Colonic mucosa (tissue), 4 donors: ENCODE data around the gene HINT3. TPM values are rescaled to one million over a fixed set of nuclear protein-coding genes. Genes with fewer than 3 reads are reported as not detected.

Experiments used
- DNase-seq: peaks from one replicate; pipeline ENCODE4 v3.0.0-alpha.2; 2020
- H3K27ac ChIP-seq: fragments of 200-600 bp; one replicate; pipeline ENCODE4 v1.8.0; 2021
- H3K27me3 ChIP-seq: fragments of 200-600 bp; one replicate; pipeline ENCODE4 v1.8.0; 2021
- H3K36me3 ChIP-seq: fragments of 200-600 bp; one replicate; pipeline ENCODE4 v1.8.0; 2021
- H3K4me1 ChIP-seq: fragments of 200-600 bp; one replicate; pipeline ENCODE4 v1.8.0; 2021; ENCODE audit warnings: mild to moderate bottlenecking
- H3K4me3 ChIP-seq: fragments of 200-600 bp; one replicate; pipeline ENCODE4 v1.8.0; 2021
- H3K9ac ChIP-seq, 2 donors: one replicate each; pipeline ENCODE4 v1.7.0; 2013; ENCODE audit warnings: control low read depth in 2 of 2, low read depth in 2 of 2, low read length in 2 of 2
- H3K9me3 ChIP-seq: fragments of 200-600 bp; one replicate; pipeline ENCODE4 v1.8.0; 2021
- CTCF ChIP-seq: fragments of 200-600 bp; IDR thresholded peaks from one replicate; pipeline ENCODE4 v1.8.0; 2022; ENCODE audit warnings: antibody characterized with exemption, mild to moderate bottlenecking
- intact Hi-C: fragments of 100-400 bp; cut with DNase I; formaldehyde crosslinking; loops from one replicate; pipeline ENCODE4 v1.14.1; 2022
- total RNA-seq, 2 donors: library from RNA; stranded (reverse); fragmentation: NEBNext Ultra II Directional in 1 of 2; extraction: Animal tissue kit (Norgen Biotek cat#: 25700) in 1 of 2; gene quantifications; one replicate each; pipeline ENCODE4 v1.2.1, GENCODE V29; 2021
- donor health status: healthy.
- donor health status: DM: no; HTN: no; CAD: no.
- donor health status: DM: no; HTN: no; CAD: no.

Gene HINT3
- total RNA-seq, 2 donors from 2014 or later = 17.1 to 38.5 TPM

DNA sequence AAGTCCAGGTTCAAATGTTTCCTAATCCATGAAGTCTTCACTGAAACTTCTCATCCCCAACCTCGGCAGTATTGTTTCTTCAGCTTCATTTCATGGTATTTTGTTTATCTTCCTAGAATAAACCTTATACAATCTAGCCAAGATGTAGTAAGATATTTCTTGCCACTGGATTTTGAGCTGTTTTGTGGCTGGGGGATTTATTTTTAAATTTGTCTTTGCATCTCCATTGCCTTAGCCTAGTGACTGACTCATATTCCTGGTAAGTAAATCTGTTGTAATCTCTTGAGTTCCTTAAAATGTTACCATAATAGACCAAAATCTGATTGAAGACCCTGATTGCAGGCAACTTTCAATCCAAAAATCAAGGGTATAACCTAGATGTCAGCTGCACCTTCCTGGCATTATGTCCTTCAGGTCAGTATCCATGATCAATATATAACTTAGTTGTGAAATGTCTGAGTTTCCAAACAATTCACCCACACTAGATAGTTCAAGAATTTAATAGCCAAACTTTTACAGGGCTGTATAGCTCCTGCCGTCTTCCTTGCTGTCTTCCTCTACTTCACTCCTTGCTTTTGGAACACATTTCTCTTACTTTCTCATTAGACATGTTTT, 25.1 kb downstream of the HINT3 start:
- TF ChIP-seq CTCF = no peak
- no peaks in the 10 kb centered on the region for H3K27me3 ChIP-seq
- H3K4me1 ChIP-seq = no peaks in the 10 kb centered on the region
- no peaks in the 10 kb centered on the region for H3K9me3 ChIP-seq
- intact Hi-C loops = no loop called here
- no peak for DNase-seq
- H3K27ac ChIP-seq = no peak overlapping the region
- H3K36me3 ChIP-seq = no peaks in the 10 kb centered on the region
- no peak overlapping the region for H3K4me3 ChIP-seq
- no peak overlapping the region for H3K9ac ChIP-seq

DNA sequence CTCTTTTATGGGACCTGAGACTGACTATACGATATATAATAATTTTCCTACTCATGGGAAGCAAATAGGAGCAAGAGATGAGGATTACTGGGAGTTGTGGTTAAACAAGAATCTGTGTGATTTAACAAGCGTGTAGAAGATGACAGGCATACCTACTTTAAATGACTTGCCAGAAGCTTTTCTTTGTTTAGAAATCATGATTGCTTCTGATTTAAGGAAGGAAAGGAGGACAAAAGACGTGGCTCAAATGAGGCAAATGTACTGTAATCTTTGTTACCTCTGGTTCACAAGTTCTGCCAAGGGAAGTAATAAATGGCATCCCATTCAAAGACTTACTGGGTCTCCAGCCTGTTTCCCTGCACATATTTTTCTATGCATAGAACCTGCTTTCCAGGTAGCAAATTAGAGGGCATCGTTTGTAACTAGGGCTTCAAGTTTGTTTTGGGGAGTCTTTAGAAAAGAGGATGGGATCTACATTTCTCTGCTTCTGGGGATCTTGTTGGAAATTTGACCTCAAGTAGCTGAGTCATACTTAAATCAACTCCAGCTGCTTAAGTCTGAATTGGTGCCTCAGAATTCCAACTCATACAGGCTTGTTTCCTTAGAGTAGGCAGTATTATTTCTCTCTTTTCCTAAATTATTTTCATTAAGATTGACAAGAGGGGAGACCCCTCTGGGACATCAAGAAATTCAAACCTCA, 26.8 kb downstream of the HINT3 start:
- TF ChIP-seq CTCF = no peak
- intact Hi-C loops = no loop called here
- H3K36me3 ChIP-seq = no peaks in the 10 kb centered on the region

GRCh38 chr6:125984311-125984710, 27.7 kb downstream of the HINT3 start:
- Histone ChIP-seq H3K9me3 (no peaks in the 10 kb centered on the region), H3K4me1 (peaks cover 2% of the 10 kb centered on the region), H3K4me3 (no peak overlapping the region), H3K27me3 (no peaks in the 10 kb centered on the region), H3K27ac (no peak overlapping the region), H3K36me3 (no peaks in the 10 kb centered on the region), H3K9ac (no peak overlapping the region)
- DNase-seq = no peak
- intact Hi-C loops = no loop called here
- no peak for TF ChIP-seq CTCF

More for the DNA sequence above, 26.8 kb downstream of the HINT3 start:
- no peak overlapping the region for H3K9ac ChIP-seq
- no peaks in the 10 kb centered on the region for H3K9me3 ChIP-seq
- no peaks in the 10 kb centered on the region for H3K27me3 ChIP-seq
- no peak overlapping the region for H3K27ac ChIP-seq
- no peaks in the 10 kb centered on the region for H3K4me1 ChIP-seq
- DNase-seq = no peak
- no peak overlapping the region for H3K4me3 ChIP-seq

DNA sequence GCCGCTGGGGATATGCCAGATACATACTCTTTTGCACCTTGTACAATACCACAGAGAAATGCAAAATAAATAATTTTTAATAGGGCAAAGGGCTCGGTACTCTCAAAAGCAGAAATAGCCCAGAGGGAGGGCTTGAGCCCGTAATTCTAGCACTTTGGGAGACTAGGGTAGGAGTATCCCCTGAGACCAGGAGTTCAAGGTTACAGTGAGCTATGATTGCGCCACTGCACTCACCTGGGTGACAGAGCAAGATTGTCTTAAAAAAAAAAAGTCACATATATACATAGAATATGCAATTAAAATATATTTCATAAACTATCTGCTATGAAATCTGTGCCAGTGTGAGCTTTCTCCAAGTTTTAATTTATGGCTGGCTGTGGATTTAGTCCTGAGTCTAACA, 29.0 kb downstream of the HINT3 start:
- no peak for DNase-seq
- intact Hi-C loops = no loop called here

GRCh38 chr6:125985979-125986300, 29.4 kb downstream of the HINT3 start:
- Histone ChIP-seq H3K27me3 (no peaks in the 10 kb centered on the region), H3K4me3 (peak overlapping the region; percentile 73), H3K9ac (peak overlapping the region; percentile 75 to 92), H3K27ac (peak overlapping the region; percentile 72), H3K36me3 (no peaks in the 10 kb centered on the region), H3K4me1 (peaks cover 6% of the 10 kb centered on the region), H3K9me3 (no peaks in the 10 kb centered on the region)
- DNase-seq = no peak
- intact Hi-C loops = no loop called here
- no peak for TF ChIP-seq CTCF

More for the DNA sequence above, 29.0 kb downstream of the HINT3 start:
- Histone ChIP-seq H3K4me3 (peak overlapping the region; percentile 73), H3K9me3 (no peaks in the 10 kb centered on the region), H3K27ac (peak overlapping the region; percentile 72), H3K27me3 (no peaks in the 10 kb centered on the region), H3K36me3 (no peaks in the 10 kb centered on the region), H3K4me1 (peaks cover 6% of the 10 kb centered on the region), H3K9ac (no peak overlapping the region)
- no peak for TF ChIP-seq CTCF
